GM12878 (cell line): ENCODE results near the gene TAPBPL. TPM values are rescaled to one million over a fixed set of nuclear protein-coding genes. Genes with fewer than 3 reads are reported as not detected.

Experiments
- ASH2L ChIP-seq: fragments of 300-600, 200-600 bp; sonication (generic); IDR thresholded peaks from 2 replicates; pipeline ENCODE4 v1.6.1; 2017; ENCODE audit warnings: low read depth, mild to moderate bottlenecking, borderline replicate concordance
- CBFB ChIP-seq: IDR thresholded peaks from 2 replicates; pipeline ENCODE4 v1.6.1; 2016; ENCODE audit warnings: antibody characterized with exemption, low read depth
- CREB1 ChIP-seq: IDR thresholded peaks from 2 replicates; pipeline ENCODE4 v1.6.1; 2012; ENCODE audit warnings: low read depth, mild to moderate bottlenecking, inconsistent platforms
- JUND ChIP-seq: IDR thresholded peaks from 2 replicates; pipeline ENCODE4 v1.6.1; 2012; ENCODE audit warnings: low read depth, mild to moderate bottlenecking, low read length, improper control_type of control experiment, moderate library complexity
- KAT2A ChIP-seq: conservative IDR thresholded peaks from 2 replicates; pipeline ENCODE4 v1.6.1; 2011; ENCODE audit warnings: low read depth, low read length; ENCODE audit not compliant: control insufficient read depth
- TBL1XR1 ChIP-seq: IDR thresholded peaks from 2 replicates; pipeline ENCODE4 v1.6.1; 2012; ENCODE audit warnings: low read depth, low read length, improper control_type of control experiment
- polyA plus RNA-seq, 11 experiments: library from polyadenylated mRNA; depleted of rRNA in 4 of 11; unstranded in 6 of 11; stranded (reverse) in 5 of 11; fragments of >200 nt; fragmentation: Nextera tagmentation in 4 of 11; fragmentation: Illumina TruSeq in 1 of 11; extraction: Ambion mirVana in 4 of 11; extraction: Trizol in 1 of 11; gene quantifications; 1 replicate in 1 of 11; 2 replicates in 10 of 11; pipeline versions ENCODE4 v1.2.1 to v1.2.3, GENCODE V29; 2011 to 2016; ENCODE audit warnings: inconsistent platforms in 2 of 11, missing spikeins in 2 of 11, low read depth in 1 of 11
- total RNA-seq, 4 experiments: library from RNA; depleted of rRNA in 3 of 4; stranded (reverse); fragments of >200 nt in 3 of 4; fragmentation: Illumina TruSeq in 1 of 4; extraction: Trizol in 1 of 4; gene quantifications; 2 replicates each; pipeline versions ENCODE4 v1.2.1 to v1.2.3, GENCODE V29; 2013 to 2021
- TF ChIP-seq, protein P1 (sequence below): fragments of 150-350 bp; IDR thresholded peaks from 2 replicates; pipeline ENCODE4 v1.6.1; 2016; ENCODE audit warnings: low read depth, low read length
- TF ChIP-seq, protein P2 (sequence below): IDR thresholded peaks from 2 replicates; pipeline ENCODE4 v1.6.1; 2012; ENCODE audit warnings: low read length, inconsistent platforms
- TF ChIP-seq, protein P3 (sequence below): fragments of 450-650 bp; IDR thresholded peaks from 2 replicates; pipeline ENCODE4 v1.6.1; 2017; ENCODE audit warnings: antibody characterized with exemption, mild to moderate bottlenecking, moderate library complexity
- TF ChIP-seq, protein P4 (sequence below): fragments of 450-650 bp; IDR thresholded peaks from 2 replicates; pipeline ENCODE4 v1.6.1; 2017; ENCODE audit warnings: mild to moderate bottlenecking
- TF ChIP-seq, protein P5 (sequence below): IDR thresholded peaks from 2 replicates; pipeline ENCODE4 v1.6.1; 2011; ENCODE audit warnings: borderline replicate concordance, low read depth, mild to moderate bottlenecking, moderate library complexity, mixed read lengths, low read length; ENCODE audit not compliant: insufficient read depth; ENCODE audit errors: extremely low read length
- TF ChIP-seq, protein P6 (sequence below): IDR thresholded peaks from 2 replicates; pipeline ENCODE4 v1.6.1; 2012; ENCODE audit warnings: mild to moderate bottlenecking, low read depth, low read length

TAPBPL gene
- total and polyA plus RNA-seq, 10 of the 15 experiments (the other 5 are each of a cell fraction or from before 2014, with no cell fraction given), result 12.4 to 45.0 (median 29.9) TPM

DNA sequence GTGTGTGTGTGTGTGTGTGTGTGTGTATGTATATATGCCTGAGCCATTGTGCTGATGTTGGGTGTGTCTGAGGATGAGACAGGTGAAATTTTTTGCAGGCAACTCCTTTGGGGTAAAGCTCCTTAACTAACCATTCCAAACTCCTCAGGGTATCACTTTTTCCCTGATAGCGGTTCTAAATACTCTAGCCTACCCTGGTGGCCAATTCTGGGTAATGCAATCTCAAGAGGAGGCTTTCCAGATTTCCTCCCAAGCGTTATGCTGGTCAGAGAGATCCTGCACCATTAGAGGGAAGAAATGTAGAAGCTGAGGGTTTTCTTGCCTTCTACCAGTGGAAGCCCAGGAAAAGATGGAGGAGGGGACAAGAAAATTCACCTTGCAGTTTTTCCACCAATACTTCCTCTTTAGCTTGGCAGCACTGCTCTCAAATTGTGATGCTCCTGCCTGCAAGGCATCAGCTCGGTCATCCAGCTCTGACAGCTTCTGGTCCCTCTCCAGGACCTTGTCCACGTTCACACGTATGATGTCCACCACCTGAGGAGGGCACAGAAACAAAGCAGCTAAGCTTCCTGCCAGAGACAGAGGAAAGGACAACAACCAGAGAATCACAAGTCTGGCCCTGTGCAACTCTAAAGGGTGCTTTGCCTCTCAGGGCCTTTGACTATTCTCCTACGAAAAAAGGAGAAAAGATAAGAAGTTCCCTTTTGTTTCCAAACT is 13.8 kb downstream of the TAPBPL start (continued):
- TF ChIP-seq, protein P1, sequence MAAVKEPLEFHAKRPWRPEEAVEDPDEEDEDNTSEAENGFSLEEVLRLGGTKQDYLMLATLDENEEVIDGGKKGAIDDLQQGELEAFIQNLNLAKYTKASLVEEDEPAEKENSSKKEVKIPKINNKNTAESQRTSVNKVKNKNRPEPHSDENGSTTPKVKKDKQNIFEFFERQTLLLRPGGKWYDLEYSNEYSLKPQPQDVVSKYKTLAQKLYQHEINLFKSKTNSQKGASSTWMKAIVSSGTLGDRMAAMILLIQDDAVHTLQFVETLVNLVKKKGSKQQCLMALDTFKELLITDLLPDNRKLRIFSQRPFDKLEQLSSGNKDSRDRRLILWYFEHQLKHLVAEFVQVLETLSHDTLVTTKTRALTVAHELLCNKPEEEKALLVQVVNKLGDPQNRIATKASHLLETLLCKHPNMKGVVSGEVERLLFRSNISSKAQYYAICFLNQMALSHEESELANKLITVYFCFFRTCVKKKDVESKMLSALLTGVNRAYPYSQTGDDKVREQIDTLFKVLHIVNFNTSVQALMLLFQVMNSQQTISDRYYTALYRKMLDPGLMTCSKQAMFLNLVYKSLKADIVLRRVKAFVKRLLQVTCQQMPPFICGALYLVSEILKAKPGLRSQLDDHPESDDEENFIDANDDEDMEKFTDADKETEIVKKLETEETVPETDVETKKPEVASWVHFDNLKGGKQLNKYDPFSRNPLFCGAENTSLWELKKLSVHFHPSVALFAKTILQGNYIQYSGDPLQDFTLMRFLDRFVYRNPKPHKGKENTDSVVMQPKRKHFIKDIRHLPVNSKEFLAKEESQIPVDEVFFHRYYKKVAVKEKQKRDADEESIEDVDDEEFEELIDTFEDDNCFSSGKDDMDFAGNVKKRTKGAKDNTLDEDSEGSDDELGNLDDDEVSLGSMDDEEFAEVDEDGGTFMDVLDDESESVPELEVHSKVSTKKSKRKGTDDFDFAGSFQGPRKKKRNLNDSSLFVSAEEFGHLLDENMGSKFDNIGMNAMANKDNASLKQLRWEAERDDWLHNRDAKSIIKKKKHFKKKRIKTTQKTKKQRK, result no peak
- TF ChIP-seq KAT2A (no peak), CREB1 (no peak), ASH2L (no peak), JUND (no peak), CBFB (no peak), TBL1XR1 (no peak)
- TF ChIP-seq, protein P2, sequence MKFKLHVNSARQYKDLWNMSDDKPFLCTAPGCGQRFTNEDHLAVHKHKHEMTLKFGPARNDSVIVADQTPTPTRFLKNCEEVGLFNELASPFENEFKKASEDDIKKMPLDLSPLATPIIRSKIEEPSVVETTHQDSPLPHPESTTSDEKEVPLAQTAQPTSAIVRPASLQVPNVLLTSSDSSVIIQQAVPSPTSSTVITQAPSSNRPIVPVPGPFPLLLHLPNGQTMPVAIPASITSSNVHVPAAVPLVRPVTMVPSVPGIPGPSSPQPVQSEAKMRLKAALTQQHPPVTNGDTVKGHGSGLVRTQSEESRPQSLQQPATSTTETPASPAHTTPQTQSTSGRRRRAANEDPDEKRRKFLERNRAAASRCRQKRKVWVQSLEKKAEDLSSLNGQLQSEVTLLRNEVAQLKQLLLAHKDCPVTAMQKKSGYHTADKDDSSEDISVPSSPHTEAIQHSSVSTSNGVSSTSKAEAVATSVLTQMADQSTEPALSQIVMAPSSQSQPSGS, result no peak
- TF ChIP-seq, protein P3, sequence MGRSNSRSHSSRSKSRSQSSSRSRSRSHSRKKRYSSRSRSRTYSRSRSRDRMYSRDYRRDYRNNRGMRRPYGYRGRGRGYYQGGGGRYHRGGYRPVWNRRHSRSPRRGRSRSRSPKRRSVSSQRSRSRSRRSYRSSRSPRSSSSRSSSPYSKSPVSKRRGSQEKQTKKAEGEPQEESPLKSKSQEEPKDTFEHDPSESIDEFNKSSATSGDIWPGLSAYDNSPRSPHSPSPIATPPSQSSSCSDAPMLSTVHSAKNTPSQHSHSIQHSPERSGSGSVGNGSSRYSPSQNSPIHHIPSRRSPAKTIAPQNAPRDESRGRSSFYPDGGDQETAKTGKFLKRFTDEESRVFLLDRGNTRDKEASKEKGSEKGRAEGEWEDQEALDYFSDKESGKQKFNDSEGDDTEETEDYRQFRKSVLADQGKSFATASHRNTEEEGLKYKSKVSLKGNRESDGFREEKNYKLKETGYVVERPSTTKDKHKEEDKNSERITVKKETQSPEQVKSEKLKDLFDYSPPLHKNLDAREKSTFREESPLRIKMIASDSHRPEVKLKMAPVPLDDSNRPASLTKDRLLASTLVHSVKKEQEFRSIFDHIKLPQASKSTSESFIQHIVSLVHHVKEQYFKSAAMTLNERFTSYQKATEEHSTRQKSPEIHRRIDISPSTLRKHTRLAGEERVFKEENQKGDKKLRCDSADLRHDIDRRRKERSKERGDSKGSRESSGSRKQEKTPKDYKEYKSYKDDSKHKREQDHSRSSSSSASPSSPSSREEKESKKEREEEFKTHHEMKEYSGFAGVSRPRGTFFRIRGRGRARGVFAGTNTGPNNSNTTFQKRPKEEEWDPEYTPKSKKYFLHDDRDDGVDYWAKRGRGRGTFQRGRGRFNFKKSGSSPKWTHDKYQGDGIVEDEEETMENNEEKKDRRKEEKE, result no peak
- TF ChIP-seq, protein P4, sequence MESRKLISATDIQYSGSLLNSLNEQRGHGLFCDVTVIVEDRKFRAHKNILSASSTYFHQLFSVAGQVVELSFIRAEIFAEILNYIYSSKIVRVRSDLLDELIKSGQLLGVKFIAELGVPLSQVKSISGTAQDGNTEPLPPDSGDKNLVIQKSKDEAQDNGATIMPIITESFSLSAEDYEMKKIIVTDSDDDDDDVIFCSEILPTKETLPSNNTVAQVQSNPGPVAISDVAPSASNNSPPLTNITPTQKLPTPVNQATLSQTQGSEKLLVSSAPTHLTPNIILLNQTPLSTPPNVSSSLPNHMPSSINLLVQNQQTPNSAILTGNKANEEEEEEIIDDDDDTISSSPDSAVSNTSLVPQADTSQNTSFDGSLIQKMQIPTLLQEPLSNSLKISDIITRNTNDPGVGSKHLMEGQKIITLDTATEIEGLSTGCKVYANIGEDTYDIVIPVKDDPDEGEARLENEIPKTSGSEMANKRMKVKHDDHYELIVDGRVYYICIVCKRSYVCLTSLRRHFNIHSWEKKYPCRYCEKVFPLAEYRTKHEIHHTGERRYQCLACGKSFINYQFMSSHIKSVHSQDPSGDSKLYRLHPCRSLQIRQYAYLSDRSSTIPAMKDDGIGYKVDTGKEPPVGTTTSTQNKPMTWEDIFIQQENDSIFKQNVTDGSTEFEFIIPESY, result no peak
- TF ChIP-seq, protein P5, sequence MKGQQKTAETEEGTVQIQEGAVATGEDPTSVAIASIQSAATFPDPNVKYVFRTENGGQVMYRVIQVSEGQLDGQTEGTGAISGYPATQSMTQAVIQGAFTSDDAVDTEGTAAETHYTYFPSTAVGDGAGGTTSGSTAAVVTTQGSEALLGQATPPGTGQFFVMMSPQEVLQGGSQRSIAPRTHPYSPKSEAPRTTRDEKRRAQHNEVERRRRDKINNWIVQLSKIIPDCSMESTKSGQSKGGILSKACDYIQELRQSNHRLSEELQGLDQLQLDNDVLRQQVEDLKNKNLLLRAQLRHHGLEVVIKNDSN, result no peak
- TF ChIP-seq, protein P6, sequence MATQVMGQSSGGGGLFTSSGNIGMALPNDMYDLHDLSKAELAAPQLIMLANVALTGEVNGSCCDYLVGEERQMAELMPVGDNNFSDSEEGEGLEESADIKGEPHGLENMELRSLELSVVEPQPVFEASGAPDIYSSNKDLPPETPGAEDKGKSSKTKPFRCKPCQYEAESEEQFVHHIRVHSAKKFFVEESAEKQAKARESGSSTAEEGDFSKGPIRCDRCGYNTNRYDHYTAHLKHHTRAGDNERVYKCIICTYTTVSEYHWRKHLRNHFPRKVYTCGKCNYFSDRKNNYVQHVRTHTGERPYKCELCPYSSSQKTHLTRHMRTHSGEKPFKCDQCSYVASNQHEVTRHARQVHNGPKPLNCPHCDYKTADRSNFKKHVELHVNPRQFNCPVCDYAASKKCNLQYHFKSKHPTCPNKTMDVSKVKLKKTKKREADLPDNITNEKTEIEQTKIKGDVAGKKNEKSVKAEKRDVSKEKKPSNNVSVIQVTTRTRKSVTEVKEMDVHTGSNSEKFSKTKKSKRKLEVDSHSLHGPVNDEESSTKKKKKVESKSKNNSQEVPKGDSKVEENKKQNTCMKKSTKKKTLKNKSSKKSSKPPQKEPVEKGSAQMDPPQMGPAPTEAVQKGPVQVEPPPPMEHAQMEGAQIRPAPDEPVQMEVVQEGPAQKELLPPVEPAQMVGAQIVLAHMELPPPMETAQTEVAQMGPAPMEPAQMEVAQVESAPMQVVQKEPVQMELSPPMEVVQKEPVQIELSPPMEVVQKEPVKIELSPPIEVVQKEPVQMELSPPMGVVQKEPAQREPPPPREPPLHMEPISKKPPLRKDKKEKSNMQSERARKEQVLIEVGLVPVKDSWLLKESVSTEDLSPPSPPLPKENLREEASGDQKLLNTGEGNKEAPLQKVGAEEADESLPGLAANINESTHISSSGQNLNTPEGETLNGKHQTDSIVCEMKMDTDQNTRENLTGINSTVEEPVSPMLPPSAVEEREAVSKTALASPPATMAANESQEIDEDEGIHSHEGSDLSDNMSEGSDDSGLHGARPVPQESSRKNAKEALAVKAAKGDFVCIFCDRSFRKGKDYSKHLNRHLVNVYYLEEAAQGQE, result no peak
